ENCODE measurements around the gene AMMECR1. TPM values are rescaled to one million over a fixed set of nuclear protein-coding genes. Genes with fewer than 3 reads are reported as not detected.

Gene AMMECR1
- total RNA-seq, 4 donors from 2014 or later = 1.0 to 12.1 (median 6.9) TPM

DNA sequence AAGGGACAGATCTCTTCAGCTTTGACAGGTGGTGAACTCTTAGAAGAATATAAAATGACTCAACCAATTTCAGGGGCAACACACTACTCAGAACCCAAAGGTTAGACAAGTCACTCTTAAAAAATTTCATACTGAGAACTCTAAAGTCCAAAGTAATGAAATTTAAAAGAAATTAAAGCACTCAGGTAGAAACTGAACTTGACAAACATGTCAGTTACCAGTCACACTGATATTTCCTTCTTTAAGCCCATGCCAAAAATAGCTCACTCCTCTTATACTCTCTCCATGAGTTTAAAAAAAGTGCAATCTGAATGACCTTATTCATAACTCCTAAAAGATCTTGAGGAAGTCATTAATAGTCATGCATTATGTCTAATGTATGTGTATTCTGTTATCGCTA lies 40.3 kb downstream of the AMMECR1 start:
- Histone ChIP-seq H3K9me3 (no peaks in the 10 kb centered on the region), H3K4me3 (no peak overlapping the region), H3K4me1 (no peaks in the 10 kb centered on the region), H3K36me3 (no peaks in the 10 kb centered on the region), H3K27me3 (peaks cover 0 to 4% of the 10 kb centered on the region in 2 donors), H3K27ac (no peak overlapping the region)
- TF ChIP-seq, protein P1, sequence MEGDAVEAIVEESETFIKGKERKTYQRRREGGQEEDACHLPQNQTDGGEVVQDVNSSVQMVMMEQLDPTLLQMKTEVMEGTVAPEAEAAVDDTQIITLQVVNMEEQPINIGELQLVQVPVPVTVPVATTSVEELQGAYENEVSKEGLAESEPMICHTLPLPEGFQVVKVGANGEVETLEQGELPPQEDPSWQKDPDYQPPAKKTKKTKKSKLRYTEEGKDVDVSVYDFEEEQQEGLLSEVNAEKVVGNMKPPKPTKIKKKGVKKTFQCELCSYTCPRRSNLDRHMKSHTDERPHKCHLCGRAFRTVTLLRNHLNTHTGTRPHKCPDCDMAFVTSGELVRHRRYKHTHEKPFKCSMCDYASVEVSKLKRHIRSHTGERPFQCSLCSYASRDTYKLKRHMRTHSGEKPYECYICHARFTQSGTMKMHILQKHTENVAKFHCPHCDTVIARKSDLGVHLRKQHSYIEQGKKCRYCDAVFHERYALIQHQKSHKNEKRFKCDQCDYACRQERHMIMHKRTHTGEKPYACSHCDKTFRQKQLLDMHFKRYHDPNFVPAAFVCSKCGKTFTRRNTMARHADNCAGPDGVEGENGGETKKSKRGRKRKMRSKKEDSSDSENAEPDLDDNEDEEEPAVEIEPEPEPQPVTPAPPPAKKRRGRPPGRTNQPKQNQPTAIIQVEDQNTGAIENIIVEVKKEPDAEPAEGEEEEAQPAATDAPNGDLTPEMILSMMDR (IDR thresholded peaks at IDR 0.05) = no peak
- TF ChIP-seq POLR2A (IDR thresholded peaks at IDR 0.05) = no peak
- intact Hi-C loops (cut with DNase I; ENCODE audit: low total_unique reads) = no loop called here
- DNase-seq = no peak

DNA sequence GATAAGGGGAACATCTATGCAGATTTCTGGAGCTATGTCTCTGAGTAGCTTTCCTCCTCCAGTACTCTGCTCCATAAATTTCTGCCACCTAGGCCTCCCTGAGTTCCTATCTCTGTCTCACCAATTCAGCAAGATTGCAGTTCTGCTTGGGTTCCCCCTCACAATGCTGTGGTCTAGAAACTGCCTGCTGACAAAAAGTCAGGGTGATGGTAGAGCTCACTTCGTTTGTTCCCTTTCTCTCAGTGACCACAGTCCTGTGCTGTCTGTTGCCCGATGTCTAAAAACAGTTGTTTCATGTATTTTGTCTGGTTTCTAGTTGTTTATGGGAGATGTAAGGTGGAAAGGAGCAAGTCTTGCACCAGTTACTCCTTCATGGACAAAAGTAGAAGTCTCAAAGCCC lies 41.1 kb downstream of the AMMECR1 start:
- no peak overlapping the region for H3K27ac ChIP-seq
- H3K36me3 ChIP-seq = no peaks in the 10 kb centered on the region
- no peak for TF ChIP-seq POLR2A (IDR thresholded peaks at IDR 0.05)
- TF ChIP-seq, protein P1 (IDR thresholded peaks at IDR 0.05) = no peak
- DNase-seq = no peak
- H3K9me3 ChIP-seq = no peaks in the 10 kb centered on the region
- intact Hi-C loops (cut with DNase I; ENCODE audit: low total_unique reads) = no loop called here
- peaks cover 0 to 4% of the 10 kb centered on the region in 2 donors for H3K27me3 ChIP-seq
- no peak overlapping the region for H3K4me3 ChIP-seq
- no peaks in the 10 kb centered on the region for H3K4me1 ChIP-seq

DNA sequence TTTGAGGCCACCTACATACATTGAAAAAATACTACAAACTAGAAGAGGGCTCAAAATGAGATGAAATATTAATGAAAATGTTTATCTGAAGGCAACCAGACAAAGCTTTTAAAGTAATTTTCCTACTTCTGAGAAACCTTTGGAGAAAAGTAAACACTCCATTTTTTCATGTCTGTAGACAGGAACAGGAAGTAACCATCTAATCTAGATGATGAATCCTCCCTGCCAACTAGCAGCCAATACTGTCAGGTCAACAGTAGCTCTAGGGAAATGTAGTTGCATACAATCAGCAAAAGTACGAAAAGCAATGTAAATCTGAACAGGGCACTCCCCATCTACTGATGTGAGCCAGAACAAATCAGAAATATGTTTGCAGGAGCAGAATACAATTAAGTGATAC lies 49.0 kb downstream of the AMMECR1 start:
- TF ChIP-seq POLR2A (IDR thresholded peaks at IDR 0.05) = no peak
- TF ChIP-seq, protein P1 (IDR thresholded peaks at IDR 0.05) = no peak
- no peaks in the 10 kb centered on the region for H3K9me3 ChIP-seq
- H3K36me3 ChIP-seq = no peaks in the 10 kb centered on the region
- H3K4me1 ChIP-seq = no peaks in the 10 kb centered on the region
- H3K27ac ChIP-seq = no peak overlapping the region
- no peak overlapping the region for H3K4me3 ChIP-seq
- intact Hi-C loops (cut with DNase I; ENCODE audit: low total_unique reads) = no loop called here
- H3K27me3 ChIP-seq = no peaks in the 10 kb centered on the region
- no peak for DNase-seq

DNA sequence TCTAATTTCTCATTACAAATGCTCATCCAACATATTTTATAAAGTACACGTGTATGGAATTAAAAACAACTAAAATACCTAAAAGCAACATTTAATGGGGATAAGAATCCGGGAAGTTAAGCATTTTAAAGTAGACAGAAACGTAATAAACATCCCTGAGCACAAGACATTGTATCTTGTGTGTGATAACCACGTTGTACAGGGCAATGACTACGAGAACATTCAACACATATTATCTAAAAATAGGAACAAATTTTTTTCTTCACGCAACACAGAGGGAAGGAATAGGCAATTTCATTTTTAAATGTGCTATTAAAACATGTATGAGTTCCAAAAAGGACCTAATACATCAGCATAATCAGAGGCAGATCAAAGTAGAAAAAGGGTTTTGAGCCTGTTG lies 49.5 kb downstream of the AMMECR1 start:
- Histone ChIP-seq H3K4me3 (no peak overlapping the region), H3K4me1 (no peaks in the 10 kb centered on the region), H3K27me3 (no peaks in the 10 kb centered on the region), H3K9me3 (no peaks in the 10 kb centered on the region), H3K27ac (no peak overlapping the region), H3K36me3 (no peaks in the 10 kb centered on the region)
- no peak for DNase-seq
- TF ChIP-seq, protein P1 (IDR thresholded peaks at IDR 0.05) = no peak
- TF ChIP-seq POLR2A (IDR thresholded peaks at IDR 0.05) = no peak
- intact Hi-C loops (cut with DNase I; ENCODE audit: low total_unique reads) = no loop called here

DNA sequence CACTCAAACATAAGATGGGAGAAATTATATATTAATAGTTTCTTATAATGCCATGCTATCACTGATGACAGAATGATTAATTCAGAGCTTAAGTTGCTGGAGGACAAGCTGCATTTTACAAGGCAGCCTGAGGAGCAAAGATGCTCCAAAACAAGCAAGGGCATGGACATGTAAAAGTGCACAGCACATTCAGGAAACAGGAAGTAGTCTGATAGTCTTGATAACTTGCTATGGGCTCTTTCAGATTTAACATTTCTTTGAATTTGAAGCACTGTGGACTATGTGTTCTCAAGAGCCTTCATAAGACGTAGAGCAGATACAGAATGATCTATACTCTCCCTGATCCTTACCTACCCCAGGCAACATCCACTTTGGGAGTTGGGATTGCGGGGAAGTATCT lies 50.0 kb downstream of the AMMECR1 start:
- no peak for DNase-seq
- no peak overlapping the region for H3K4me3 ChIP-seq
- no peak for TF ChIP-seq POLR2A (IDR thresholded peaks at IDR 0.05)
- TF ChIP-seq, protein P1 (IDR thresholded peaks at IDR 0.05) = no peak
- intact Hi-C loops (cut with DNase I; ENCODE audit: low total_unique reads) = no loop called here
- H3K27me3 ChIP-seq = no peaks in the 10 kb centered on the region
- H3K4me1 ChIP-seq = no peaks in the 10 kb centered on the region
- H3K27ac ChIP-seq = no peak overlapping the region
- H3K9me3 ChIP-seq = no peaks in the 10 kb centered on the region
- H3K36me3 ChIP-seq = no peaks in the 10 kb centered on the region

Measured in uterus (tissue), 4 donors.